Stimulated activated CD8-positive, alpha-beta memory T cell treated with anti-CD3 and anti-CD28 coated beads, Interleukin-12 subunit alpha, Interleukin-12 subunit beta, amount 100 ng/mL, for 1 hour (primary cell): Measurements from ENCODE around the gene A2M.

Source experiments
- DNase-seq: peaks from one replicate; pipeline ENCODE4 v3.0.0-alpha.2; 2020; ENCODE audit warnings: low read depth

A2M gene

DNA sequence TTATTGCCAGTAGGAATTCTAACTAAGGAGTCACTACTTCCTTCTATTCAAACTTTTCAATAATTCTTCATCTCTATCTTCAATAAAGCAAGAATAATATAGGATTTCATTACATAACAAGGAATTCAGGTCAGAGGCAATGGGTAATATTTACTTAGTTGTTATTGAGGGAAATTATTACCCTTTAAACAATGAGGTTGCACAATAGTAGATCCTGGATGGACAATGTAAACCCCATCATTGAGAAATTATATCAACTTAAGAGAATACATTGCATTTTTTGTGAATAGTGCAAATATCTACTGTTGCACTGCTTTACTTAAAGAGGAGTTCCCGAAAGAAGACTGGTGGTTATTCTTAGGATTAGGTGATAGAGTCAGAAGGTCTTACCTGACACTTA lies 43.8 kb downstream of the A2M start:
- no peak for DNase-seq

DNA sequence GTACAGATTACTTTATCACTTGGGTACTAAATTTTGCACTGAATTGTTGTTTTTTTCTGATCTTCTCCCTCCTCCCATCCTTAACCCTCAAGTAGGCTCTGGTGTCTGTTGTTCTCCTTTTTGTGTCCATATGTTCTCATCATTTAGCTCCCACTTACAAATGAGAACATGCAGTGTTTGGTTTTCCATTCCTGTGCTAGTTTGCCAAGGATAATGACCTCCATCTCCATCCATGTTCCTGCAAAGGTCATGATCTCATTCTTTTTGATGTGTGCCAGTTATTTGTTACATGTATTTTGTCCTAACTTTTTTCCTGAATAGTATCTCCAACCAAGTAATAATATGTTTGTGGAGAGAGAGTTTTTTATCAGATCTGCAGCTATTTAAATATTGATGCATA lies 44.2 kb downstream of the A2M start:
- no peak for DNase-seq

DNA sequence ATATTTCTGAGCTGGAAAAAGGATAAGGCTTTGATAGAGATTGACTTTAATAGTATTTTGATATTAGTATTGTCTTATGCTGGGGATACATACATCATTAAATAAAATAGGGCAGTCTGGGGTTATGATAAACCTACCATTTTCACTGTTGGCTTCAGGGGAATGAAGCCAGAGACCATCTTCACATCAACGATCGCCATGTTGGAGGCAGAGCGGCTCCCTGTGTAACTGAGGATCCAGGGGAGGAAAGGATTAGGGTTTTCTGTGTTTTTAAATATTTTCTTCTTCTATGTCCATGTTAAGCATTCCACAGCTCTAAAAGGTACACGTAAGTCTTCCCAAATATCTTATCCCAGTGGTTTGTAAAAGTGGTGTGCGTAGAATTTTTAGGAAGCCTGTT lies 45.4 kb downstream of the A2M start:
- no peak for DNase-seq

DNA sequence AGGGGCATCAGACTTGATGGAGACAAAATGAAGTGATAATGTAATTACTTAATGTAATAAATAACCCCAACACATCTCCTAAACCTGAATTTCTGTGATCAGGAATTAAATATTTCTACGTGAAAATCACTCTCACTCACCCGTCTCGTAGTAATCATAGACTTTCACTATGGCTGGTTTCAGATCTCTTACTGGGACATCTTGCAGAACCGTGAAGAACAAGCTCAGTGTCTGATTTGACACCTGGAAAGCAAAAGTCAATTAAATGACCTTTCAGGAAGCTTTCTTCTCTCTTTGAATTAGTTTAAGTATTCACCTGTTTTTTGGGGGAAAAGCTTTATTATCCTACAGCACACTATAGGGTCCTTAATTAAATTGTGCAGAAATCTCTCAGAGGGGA lies 47.1 kb downstream of the A2M start:
- no peak for DNase-seq

DNA sequence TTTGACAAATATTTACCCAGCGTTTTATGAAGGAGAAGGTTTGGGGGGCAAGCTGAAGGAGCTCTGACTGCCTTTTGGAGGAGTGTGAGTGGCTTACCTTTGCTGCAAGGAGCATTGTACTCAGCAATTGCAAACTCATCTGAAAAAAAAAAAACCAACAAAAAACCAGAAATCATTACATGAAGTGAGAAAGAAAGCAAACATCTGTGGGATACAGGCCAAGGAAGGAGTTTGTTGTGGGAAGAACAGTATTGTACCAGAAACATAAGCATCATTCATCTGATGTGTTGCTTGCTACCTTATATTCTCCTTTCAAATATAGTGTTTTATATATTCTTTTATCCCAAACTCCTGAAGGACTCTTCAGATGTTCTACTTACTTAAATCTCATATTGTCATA lies 47.6 kb downstream of the A2M start:
- DNase-seq, result no peak

DNA sequence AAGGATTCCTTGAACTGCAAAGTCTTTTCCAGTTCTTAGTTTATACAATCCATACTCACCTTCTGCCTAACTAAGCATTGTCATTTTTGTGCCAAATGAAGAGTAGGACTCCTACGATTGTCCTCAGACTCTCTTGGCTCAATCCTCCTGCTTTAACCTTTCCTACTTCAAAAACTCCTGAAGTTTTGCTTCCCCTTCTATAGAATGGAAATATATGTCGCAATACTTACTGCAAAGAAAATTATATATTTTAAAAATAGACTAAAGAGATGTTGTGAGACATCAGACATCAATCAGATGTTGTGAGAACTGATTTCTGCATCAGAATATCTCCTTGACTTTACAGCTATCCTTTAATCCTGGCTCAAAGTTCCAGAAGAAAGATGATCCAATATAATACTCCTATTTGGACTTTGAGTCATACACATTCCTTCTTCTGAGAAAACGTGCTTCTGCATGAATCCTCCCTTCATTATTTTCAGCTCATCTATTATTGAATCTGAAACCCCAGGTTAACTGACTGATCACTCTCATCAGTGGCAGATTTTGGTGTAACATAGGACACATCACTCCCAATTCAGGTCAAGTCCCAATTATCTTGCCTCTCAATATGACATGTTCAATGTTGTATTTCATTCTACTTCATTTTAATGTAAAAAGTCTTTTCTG lies 48.8 kb downstream of the A2M start:
- DNase-seq, result no peak

DNA sequence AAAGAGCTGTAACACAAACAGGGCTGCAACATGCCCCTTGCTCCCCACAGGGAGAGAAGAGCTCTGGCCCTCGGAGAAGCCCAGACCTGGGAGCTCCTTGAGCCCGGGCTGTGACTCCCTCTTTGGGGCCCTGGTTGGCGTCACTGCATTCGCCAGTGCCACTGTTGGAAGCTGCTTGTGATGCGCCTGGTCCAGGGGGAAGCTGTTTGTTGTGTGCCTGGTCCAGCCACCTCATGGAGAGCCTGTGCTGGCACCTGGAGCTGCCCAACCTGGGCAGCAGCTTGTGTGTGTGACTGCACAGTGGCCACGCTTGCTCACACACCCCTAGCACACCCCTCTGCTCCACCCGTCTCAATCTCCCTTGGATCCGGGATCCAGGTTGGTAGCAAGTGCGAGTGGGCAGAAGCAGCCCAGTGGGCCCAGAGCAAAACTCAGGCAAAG lies 49.5 kb downstream of the A2M start:
- DNase-seq, result no peak

DNA sequence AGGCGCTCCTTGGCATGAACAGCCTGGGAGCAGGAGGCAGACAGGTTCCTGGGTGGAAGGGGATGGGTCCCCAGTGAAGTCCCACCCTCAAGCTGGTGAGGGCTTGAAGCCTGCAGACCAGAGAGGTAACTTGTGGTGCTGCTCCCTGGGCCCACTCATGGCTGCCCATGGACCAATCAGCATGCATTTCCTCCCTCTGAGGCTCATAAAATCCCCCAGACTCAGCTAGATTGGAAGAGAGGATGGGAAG lies 50.2 kb downstream of the A2M start:
- no peak for DNase-seq

DNA sequence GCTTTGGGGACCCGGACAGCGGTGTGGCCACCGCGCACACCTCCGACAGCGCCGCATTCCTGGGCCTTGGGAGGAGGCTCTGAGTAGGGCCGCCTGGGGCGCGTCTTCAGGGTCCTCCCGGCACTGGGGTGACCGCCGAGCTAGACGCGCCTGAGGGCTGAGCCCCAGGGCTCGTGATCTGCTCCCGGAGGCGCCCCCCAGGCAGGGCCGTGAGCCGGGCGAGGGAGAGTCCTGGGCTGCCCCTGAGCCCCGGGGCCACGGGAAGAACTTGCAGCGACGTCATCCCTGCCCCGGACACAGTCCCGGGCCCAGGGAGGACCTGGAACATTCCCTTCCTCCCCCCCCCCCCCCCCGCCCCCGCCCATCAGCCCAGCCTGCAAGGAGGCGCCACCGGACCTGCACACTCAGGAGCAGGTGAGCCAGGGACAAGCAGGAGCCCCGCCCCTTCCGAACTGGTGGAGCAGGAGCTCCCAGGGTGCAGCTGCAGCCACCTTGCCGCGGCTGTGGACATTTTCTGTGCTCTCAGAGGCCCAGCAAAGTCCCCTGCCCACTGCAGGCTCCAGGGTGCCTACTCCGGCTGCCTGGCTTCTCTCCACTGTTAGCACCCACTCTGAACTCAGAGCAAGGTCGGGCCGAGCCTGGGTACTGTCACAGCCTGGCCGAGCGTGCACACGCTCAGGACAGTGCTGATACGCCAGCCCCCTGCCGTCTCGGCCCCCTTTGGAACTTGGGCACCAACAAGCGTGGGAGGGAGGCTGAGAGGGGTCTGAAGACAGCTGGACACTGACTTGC lies 50.7 kb downstream of the A2M start:
- DNase-seq, result no peak

DNA sequence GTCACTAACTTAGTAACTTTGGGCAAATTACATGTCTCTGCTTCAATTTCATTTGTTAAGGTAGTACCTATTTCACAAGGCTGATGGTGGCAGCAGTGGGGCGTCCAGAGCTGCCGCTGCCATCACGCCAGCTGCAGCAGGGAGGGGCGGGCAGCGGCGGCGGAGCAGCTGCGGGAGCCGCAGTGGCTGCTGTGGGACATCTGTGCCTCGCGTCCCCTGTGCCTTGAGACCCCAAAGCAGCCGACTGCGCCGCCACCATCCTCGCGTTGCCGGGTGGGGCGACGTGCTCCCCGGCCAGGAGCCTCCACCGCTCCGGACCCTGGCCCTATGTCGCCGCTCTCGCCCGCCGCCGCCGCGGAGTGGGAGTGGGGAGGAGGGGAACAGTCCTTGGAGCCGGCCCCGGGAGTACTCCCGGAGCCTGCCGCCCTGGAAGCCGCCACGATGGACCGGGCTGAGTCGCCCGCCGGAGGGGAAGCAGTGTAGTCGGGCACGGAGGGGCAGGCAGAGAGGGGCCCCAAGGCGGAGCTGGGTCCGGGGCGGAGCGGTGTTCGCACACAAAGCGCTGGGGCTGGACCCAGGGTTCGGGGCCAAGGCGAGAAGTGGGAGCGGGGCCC lies 51.4 kb downstream of the A2M start:
- peak; percentile 25 for DNase-seq

DNA sequence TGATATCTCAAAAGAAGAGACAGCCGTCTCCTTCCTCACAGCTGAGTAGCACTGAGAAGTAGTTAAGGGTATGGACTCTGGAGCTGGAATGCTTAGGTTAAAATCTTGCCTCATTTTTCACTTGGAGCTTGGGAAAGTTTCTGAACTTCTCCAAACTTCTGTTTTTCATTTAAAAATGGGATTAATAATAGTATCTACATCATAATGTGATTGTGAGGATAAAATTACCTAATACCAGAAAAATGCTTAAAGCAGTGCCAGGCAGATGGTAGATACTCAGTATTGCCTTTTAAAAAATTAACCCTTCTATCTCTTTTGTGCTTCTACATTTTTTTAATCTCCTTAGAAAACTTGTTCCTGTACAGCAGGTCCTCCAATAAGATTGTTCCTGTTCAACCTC lies 63.1 kb downstream of the A2M start:
- DNase-seq, result no peak

DNA sequence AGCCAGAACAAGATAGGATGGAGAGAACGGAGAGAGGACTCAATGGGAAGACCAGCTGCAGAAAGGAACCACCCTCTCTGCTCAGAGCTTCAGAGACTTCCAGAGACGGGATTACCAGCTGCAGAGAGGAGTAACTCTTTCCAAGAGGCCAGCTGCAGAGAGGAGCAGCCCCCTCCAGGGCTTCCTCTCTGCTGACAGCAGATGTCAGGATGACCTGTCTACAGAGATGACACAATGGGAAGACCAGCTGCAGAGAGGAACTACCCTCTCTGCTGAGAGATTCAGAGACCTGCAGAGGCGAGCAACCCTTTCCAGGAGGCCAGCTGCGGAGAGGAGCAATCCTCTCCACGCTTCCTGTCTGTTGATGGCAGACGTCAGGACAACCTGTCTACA lies 64.6 kb downstream of the A2M start:
- DNase-seq, result no peak

DNA sequence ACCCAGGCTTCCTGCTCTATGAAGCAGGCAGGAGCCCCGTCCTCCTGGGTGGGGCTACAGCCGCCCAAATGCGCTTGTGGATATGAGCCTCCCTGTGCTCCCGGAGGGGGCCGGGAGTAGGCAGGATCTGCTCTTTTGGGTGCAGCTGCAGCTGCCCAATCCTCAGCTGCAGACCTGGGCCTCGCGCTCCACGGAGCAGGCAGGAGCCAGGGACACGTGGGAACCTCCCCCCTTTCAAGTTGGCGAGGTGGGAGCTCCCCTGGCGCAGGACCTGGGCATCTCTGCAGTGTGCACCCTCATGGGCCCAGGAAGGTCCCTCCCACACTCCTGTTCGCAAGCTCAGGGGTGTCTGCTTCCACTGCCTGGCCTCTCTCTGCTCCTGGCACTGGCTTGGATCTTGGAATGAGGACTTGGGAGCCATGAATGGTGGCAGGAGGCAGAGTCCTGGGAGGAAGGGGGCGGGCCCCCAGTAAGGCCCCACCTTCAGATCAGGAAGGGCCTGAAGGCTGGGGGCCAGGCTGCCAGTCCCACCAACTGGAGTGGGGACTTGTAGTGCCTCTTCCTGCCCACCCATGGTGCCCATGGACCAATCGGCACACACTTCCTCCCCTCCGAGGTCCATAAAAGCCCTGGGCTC lies 65.1 kb downstream of the A2M start:
- DNase-seq, result no peak

DNA sequence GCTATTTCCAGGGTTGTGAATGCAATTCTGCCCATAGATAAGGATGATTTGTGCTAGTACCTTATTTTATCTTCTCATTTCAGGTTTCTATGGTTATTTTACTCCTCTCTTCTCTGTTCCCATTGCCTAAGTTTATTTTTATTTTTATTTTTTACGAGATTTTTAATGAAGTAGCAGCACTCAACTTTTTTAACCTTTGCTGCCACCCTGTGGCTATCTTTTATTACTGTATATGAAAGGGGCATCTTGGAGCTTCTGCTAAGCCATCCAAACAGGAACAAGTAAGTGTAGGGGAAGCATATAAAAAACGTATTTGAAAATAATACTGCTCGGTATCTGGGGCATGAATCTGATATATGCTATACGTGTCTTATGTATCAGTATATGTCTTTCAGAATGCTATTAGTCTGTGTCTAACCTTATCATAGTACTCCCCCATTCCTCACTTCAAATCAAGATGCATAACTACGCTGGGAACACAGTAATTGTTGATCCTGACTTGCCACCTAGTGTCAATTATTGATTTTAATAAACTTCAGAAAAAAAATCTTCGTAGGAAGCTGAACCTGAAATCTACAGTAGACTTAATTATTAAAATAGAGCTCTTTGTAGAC lies 66.1 kb downstream of the A2M start:
- no peak for DNase-seq

DNA sequence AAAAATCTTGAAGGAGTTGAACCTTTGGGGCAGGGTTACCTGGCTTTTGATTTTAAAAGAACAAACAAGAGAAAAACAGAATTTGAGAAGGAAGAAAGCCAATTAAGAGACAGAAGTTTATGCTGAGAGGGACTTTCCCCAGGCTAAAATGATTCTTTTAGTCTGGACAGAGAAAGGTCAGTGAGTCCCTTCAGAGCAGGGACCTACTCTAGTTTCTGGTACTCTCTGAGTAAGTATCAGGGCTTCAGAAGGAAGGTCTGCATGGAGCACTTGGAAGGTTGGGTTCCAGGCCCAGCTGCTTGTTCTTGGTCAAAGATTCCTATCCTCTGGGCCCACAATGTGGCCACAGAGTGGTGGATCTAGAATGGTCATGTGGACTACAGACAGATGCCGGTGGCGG lies 66.8 kb downstream of the A2M start:
- DNase-seq, result no peak

DNA sequence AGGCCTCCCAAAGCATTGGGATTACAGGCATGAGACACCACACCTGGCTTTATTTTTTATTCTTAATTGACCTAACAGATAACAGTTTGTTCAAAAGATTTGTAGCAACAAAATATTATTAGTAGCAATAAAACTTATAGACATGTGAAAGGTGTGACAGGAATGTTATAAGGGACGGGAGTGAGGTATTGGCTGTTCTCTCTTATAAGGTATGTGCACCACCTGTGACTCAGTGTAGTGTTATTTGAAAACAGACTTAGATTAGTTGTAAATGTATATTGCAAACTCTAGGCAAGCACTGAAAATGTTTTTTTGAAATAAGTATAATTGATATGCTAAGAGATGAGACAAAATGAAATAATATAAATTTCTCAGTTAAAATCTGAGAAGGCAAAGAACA lies 68.6 kb downstream of the A2M start:
- no peak for DNase-seq

DNA sequence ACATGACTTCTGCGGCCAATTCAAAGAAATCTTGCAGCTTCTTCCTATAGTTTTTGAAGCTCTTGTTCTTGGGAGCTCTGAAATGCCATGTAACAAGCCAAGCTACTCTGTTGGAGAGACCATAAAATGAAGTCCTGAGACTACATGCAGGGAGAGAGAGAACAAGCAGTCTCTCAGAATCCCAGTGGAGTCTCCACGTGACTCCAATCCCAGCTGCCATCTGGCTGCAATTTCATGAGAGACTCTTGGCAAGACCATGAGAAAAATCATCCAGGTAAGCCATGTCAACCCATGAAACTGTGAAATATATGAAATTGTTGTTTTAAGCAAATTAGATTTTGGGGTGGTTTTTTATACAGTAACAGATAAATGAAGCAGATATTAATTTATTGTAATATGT lies 72.0 kb downstream of the A2M start:
- no peak for DNase-seq

DNA sequence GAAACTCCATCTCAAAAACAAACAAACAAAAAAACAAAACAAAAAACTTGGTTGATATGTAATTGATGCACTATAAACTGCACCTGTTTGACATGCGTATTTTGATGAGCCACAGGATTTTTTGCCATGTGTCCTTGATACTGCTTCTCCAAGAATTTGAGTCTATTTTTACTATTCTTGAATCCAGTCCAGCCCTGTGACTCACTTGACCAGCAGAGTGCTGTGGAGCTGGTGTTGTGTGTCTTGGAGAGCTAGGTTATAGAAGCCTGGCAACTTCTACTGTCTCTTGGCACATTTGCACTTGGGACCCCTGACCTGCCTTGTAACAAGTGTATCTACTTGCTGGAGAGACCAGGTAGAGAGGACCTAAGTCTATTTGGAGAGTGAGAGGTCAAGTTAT lies 74.4 kb downstream of the A2M start:
- no peak for DNase-seq

DNA sequence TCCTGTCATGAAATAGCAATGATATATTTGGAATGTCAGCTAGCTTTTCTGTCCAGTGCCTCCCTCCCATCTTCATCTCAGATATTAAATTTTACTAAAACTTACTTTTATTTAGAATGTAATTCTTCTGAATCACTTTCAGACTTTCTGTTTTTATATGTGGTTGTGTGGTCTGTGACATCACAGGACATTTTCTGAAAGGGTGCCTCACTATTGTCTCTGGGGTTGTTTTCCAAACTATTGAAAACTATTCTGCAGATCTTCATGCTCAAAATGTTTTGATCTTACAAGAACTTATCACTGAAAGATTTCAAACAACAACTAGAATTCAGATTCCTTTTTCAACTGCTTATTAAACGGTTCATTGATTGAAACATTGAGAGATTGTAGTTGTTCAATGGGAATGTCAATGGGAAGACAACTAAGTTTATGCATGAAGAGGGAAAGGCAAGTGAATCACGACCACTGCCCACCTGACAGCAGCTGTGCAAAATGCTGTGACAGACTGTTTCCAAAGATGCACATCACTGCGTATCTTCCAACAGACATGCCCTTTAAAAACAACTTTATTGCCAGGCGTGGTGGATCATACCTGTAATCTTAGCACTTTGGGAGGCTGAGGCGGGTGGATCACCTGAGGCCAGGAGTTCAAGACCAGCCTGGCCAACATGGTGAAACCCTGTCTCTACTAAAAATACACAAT lies 75.1 kb downstream of the A2M start:
- DNase-seq, result no peak

DNA sequence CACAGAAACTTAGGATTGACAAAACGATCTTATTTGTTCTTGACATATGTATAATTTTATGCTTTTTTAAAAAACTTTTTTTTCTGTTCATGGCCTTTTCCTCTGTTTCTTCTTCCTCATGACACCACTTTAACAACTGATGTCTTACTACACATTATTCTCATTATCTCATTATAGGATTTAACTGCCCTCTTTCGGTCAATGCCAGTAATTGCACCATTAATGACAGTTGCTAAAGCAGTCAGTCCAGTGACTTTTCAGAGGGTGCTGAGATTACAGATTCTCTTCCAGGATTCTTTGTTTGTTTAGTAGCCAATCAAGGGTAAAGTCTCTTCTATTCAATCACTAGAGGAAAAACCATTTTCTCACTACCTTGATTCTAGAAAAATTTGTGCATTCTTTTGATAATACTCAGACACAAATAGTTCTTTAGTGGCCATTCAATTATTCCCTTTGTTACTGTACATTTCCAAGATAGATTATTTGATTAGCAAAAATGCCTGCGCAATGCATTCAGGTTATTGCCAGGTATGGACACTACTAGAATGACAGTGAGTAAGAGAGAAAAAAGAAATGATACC lies 76.2 kb downstream of the A2M start:
- no peak for DNase-seq

DNA sequence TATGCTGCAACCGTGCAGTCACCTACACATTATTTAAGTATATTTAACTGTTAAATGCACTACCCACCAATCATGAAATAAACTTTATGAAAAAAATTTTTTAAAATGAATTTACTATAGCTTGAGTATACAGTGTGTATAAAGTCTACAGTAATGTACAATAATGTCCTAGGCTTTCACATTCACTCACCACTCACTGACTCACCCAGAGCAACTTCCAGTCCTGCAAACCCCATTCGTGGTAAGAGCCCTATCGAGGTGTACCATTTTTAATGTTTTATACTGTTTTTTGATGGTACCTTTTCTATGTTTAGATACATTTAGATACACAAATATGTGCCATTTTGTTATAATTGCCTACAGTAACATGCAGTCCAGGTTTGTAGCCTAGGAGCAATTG lies 78.3 kb downstream of the A2M start:
- no peak for DNase-seq

DNA sequence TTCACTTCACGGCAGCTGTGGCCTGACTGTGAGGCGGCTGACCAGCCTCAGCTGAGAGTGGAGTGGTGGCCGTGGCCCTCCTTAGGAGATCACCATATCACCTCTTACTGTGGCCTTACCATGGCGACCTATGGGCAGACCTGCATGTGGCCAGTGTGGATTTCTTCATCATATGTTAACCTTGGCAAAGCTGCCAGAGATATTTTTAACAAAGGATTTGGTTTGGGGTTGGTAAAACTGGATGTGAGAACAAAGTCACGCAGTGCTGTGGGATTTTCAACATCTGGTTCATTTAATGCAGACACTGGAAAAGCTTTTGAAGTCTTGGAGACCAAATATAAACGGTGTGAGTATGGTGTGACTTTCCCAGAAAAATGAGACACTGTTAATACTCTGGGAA lies 79.5 kb downstream of the A2M start:
- no peak for DNase-seq
